Osteoblast (primary cell): ENCODE data around the gene KIF15. TPM values are rescaled to one million over a fixed set of nuclear protein-coding genes. Genes with fewer than 3 reads are reported as not detected.

ENCODE experiments used
- DNase-seq: peaks from one replicate; pipeline ENCODE4 v3.0.0; 2011; ENCODE audit warnings: low spot score, mixed read lengths; ENCODE audit not compliant: insufficient read length; ENCODE audit errors: missing footprints
- H2AFZ ChIP-seq: 2 replicates; pipeline ENCODE4 v1.6.0; 2011; ENCODE audit warnings: mild to moderate bottlenecking, low read length
- H3K27ac ChIP-seq: 2 replicates; pipeline ENCODE4 v1.5.1; 2011; ENCODE audit warnings: mild to moderate bottlenecking, low read depth, low read length, moderate library complexity
- H3K27me3 ChIP-seq: 2 replicates; pipeline ENCODE4 v1.6.0; 2012; ENCODE audit warnings: mild to moderate bottlenecking, control low read depth, inconsistent platforms, low read length, moderate library complexity; ENCODE audit not compliant: insufficient read depth
- H3K36me3 ChIP-seq: 2 replicates; pipeline ENCODE4 v1.5.1; 2011; ENCODE audit warnings: mild to moderate bottlenecking, low read length, control low read depth, moderate library complexity; ENCODE audit not compliant: insufficient read depth
- H3K4me1 ChIP-seq: 2 replicates; pipeline ENCODE4 v1.5.1; 2011; ENCODE audit warnings: mild to moderate bottlenecking, low read length, control low read depth, moderate library complexity; ENCODE audit not compliant: insufficient read depth
- H3K4me2 ChIP-seq: 2 replicates; pipeline ENCODE4 v1.6.0; 2011; ENCODE audit warnings: mild to moderate bottlenecking, low read length; ENCODE audit not compliant: insufficient read depth
- H3K4me3 ChIP-seq: fragments of 200-600 bp; sonication (generic); 3 replicates; pipeline ENCODE4 v1.5.1; 2012; ENCODE audit warnings: mild to moderate bottlenecking, low read length, inconsistent platforms; ENCODE audit not compliant: insufficient read depth
- H3K79me2 ChIP-seq: 2 replicates; pipeline ENCODE4 v1.6.0; 2012; ENCODE audit warnings: mild to moderate bottlenecking, low read length, control low read depth, inconsistent platforms; ENCODE audit not compliant: insufficient read depth
- H3K9me3 ChIP-seq: 2 replicates; pipeline ENCODE4 v1.5.1; 2011; ENCODE audit warnings: low read depth, low read length, control low read depth
- H4K20me1 ChIP-seq: 2 replicates; pipeline ENCODE4 v1.6.0; 2012; ENCODE audit warnings: mild to moderate bottlenecking, low read length, control low read depth; ENCODE audit not compliant: insufficient read depth
- total RNA-seq: library from RNA; depleted of rRNA; stranded (reverse); fragments of >200 nt; gene quantifications from 2 replicates; pipeline ENCODE4 v1.2.3, GENCODE V29; 2012
- TF ChIP-seq, protein P1 (sequence below): IDR thresholded peaks from 2 replicates; pipeline ENCODE4 v1.5.1; 2011; ENCODE audit warnings: mild to moderate bottlenecking, low read depth, low read length, moderate library complexity; ENCODE audit errors: extremely low read depth

The KIF15 gene
- total RNA-seq, 1 donor: 1.8 TPM

DNA sequence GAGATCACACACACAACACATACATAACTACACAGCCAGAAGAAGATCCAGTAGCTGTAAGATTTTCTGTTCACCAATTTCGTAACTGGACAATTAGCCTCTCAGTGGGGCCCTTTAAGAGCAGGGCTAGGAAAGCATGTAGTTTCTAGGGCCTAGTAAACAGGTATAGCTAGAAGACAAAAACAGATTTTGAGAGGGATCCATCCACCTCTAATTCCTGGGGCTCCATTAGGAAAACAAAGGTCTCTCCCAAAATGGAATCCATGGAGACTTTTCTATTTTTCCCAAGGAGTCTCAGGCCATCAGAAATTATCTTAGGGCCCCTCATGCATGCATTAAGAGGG, 10.5 kb downstream of the KIF15 start:
- DNase-seq: no peak
- no peak overlapping the region for H3K27ac ChIP-seq
- TF ChIP-seq, protein P1, sequence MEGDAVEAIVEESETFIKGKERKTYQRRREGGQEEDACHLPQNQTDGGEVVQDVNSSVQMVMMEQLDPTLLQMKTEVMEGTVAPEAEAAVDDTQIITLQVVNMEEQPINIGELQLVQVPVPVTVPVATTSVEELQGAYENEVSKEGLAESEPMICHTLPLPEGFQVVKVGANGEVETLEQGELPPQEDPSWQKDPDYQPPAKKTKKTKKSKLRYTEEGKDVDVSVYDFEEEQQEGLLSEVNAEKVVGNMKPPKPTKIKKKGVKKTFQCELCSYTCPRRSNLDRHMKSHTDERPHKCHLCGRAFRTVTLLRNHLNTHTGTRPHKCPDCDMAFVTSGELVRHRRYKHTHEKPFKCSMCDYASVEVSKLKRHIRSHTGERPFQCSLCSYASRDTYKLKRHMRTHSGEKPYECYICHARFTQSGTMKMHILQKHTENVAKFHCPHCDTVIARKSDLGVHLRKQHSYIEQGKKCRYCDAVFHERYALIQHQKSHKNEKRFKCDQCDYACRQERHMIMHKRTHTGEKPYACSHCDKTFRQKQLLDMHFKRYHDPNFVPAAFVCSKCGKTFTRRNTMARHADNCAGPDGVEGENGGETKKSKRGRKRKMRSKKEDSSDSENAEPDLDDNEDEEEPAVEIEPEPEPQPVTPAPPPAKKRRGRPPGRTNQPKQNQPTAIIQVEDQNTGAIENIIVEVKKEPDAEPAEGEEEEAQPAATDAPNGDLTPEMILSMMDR: no peak
- H3K9me3 ChIP-seq: peaks cover 5% of the 10 kb centered on the region
- no peak overlapping the region for H2AFZ ChIP-seq
- no peak overlapping the region for H3K4me3 ChIP-seq
- H3K36me3 ChIP-seq: peaks cover 2% of the 10 kb centered on the region
- no peaks in the 10 kb centered on the region for H3K4me1 ChIP-seq
- no peak overlapping the region for H3K4me2 ChIP-seq
- H4K20me1 ChIP-seq: no peaks in the 10 kb centered on the region
- H3K79me2 ChIP-seq: peaks cover 42% of the 10 kb centered on the region
- no peaks in the 10 kb centered on the region for H3K27me3 ChIP-seq

DNA sequence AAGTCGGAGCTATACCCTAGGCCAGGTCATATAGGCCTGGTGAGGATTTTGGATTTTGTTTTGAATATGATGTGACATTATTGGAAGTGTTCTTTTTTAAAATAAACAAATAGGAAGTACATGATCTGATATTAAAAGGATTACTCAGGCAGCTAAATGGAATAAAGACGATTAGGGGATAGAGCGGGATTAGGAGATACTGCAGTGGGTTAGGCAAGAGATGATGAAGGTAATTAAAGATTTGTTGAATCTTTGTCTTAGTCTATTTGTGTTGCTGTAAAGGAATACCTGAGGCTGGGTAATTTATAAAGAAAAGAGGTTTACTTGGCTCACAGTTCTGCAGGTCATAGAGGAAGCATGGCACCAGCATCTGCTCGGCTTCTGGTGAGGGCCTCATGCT, 21.3 kb downstream of the KIF15 start:
- TF ChIP-seq, protein P1: no peak
- no peak for DNase-seq
- H3K27me3 ChIP-seq: no peaks in the 10 kb centered on the region
- no peak overlapping the region for H3K4me2 ChIP-seq
- H2AFZ ChIP-seq: no peak overlapping the region
- no peaks in the 10 kb centered on the region for H3K79me2 ChIP-seq
- no peaks in the 10 kb centered on the region for H4K20me1 ChIP-seq
- peaks cover 8% of the 10 kb centered on the region for H3K36me3 ChIP-seq
- no peaks in the 10 kb centered on the region for H3K4me1 ChIP-seq
- no peaks in the 10 kb centered on the region for H3K9me3 ChIP-seq
- no peak overlapping the region for H3K4me3 ChIP-seq
- no peak overlapping the region for H3K27ac ChIP-seq

DNA sequence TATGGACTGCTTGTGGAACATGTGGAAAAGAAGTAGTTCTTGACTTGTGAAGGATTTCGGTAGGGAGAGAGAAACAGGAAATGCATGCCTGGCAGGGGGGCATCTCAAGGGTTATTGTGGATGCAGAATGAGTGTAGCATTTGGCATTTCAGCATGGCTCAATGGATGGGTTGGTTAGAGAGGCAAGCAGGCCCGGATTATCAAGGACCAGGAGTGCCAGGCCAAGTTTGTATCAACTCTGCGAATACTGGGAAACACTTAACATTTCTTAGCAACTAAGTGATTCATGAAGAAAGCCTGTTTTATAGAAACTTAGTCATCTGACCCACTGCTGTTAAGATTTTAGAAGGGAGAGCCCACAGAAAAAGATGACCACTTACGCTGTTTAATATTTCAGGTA, 33.6 kb downstream of the KIF15 start:
- peak overlapping the region; percentile 47 for H3K27ac ChIP-seq
- peaks cover 7% of the 10 kb centered on the region for H3K36me3 ChIP-seq
- no peaks in the 10 kb centered on the region for H4K20me1 ChIP-seq
- no peaks in the 10 kb centered on the region for H3K4me1 ChIP-seq
- H3K4me3 ChIP-seq: no peak overlapping the region
- H3K27me3 ChIP-seq: no peaks in the 10 kb centered on the region
- H3K4me2 ChIP-seq: no peak overlapping the region
- no peaks in the 10 kb centered on the region for H3K79me2 ChIP-seq
- TF ChIP-seq, protein P1: no peak
- H3K9me3 ChIP-seq: no peaks in the 10 kb centered on the region
- H2AFZ ChIP-seq: peak overlapping the region; percentile 44
- DNase-seq: peak; percentile 78

DNA sequence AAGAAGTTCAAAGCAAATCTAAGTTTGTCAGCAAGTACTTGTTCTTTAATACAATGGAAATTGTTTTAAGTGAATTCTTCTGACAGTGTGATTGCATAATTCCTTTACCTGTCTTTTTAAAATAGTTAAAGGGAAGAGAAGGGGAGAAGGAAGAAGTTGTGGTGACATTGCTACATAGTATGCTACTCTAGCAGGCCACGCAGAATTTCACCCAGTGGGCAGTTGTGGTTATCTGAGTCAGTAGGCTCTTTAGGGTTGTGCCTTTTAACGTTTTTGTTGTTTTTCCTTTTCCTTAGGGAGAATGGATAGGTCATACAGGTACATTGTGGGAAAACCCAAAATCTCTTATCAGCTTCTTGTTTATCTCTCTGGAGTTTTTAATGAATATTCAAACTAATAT, 40.4 kb downstream of the KIF15 start:
- H3K4me1 ChIP-seq: no peaks in the 10 kb centered on the region
- peaks cover 12% of the 10 kb centered on the region for H3K36me3 ChIP-seq
- no peak overlapping the region for H3K4me3 ChIP-seq
- no peaks in the 10 kb centered on the region for H3K79me2 ChIP-seq
- H3K27me3 ChIP-seq: no peaks in the 10 kb centered on the region
- H3K9me3 ChIP-seq: no peaks in the 10 kb centered on the region
- TF ChIP-seq, protein P1: no peak
- no peak overlapping the region for H3K4me2 ChIP-seq
- no peak overlapping the region for H2AFZ ChIP-seq
- no peak overlapping the region for H3K27ac ChIP-seq
- no peak for DNase-seq
- no peaks in the 10 kb centered on the region for H4K20me1 ChIP-seq
